SK-MEL-5 (cell line): ENCODE measurements around the gene ZNF215. TPM values are rescaled to one million over a fixed set of nuclear protein-coding genes. Genes with fewer than 3 reads are reported as not detected.
"Not testable (repeated sequence)": the region's sequence is repeated elsewhere in the genome, so short reads cannot be mapped to it uniquely, and the experiment has no call there.

Experiments
- DNase-seq: peaks from one replicate; pipeline ENCODE4 v3.0.0-alpha.2; 2016; ENCODE audit warnings: low read depth, low spot score
- in situ Hi-C: cut with HindIII; loops from 2 replicates; pipeline ENCODE4 v1.10.0; 2016; ENCODE audit warnings: low sequenced_read_pairs, high pct_unique_total_duplicates, low pct_unique_long_range_greater_than_20kb
- total RNA-seq: library from RNA; depleted of rRNA; stranded (reverse); fragments of >200 nt; shearing (Covaris generic); gene quantifications from 2 replicates; pipeline ENCODE4 v1.2.3, GENCODE V29; 2014

ZNF215 gene
- total RNA-seq, 1 experiment from 2014 or later = 5.5 TPM

DNA sequence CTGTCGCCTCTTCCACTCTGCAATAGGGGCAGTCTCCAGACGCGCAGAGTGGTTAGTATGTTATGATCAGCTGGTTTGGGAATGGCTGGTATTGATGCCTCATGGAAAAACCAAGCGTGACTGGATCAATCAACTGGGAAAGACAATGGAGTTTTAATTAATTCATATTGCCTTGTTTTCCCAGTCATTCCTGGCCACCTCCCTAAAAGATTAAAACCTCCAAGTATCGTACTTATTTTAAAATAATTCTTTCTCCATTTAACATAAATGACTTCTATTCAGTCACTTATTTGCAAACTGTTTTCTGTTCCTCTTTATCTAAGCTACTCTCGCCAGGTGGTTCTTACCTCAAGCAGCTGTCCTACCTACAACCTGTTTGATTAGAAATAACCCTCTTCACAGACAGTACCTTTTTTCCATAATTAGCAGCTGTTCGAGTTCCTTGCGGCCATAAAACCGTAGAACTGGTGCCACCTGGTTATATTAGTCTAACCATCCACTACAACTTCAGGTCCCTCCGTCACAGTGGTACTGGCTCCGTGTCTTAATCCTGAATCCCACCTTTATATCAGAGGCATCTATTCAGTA, 898 bp downstream of the ZNF215 start:
- no peak for DNase-seq
- in situ Hi-C loops = no loop called here

GRCh38 chr11:6928916-6929315, 2.7 kb downstream of the ZNF215 start:
- in situ Hi-C loops = no loop called here
- no peak for DNase-seq

DNA sequence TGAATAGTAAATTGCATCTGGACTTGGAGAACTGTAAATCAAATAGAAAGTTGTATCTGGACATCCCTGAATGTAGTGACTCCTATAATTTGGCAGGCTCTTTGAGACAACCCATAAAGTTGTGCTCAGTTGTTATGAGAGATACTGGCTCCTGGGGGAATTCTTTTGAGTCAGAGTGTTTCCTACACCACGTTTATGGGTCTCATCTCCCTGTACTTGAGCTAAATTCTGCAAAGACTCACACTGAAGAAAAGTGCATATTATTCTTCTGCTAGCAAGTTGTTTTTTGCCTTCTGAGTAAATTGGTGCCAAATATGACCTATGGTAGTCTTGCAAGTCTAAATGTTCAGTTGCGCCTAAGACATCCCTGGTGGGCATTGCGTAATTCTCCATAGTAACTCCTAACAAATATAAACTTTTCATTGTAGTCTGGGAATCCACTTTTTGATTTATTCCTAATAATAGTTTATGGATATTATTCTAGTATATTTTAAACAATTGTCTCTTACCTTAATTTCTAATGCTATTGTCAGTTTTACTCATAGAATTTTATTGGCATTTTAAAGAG, 5.0 kb downstream of the ZNF215 start:
- in situ Hi-C loops = no loop called here
- DNase-seq = no peak

GRCh38 chr11:6932145-6932544, 5.9 kb downstream of the ZNF215 start:
- DNase-seq = no peak
- in situ Hi-C loops = no loop called here

DNA sequence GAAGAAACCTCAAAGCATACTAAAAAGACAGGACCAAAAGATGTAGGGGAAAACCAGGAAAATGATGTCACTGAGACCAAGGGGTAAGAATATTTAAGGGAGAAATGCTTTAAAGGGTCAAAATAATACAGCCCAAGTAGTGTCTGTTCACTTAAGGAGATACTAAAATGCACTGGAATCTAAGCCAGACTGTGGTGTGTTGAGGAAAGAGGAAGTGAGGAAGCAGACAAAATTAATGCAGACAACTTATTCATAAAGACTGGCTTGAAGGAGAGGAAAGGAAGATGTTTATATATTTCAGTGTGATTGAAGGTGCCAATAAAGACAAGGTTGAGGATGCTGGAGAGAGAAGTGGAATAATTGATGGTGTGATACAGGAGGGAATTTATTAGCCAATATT, 15.7 kb downstream of the ZNF215 start:
- no peak for DNase-seq
- in situ Hi-C loops = no loop called here

DNA sequence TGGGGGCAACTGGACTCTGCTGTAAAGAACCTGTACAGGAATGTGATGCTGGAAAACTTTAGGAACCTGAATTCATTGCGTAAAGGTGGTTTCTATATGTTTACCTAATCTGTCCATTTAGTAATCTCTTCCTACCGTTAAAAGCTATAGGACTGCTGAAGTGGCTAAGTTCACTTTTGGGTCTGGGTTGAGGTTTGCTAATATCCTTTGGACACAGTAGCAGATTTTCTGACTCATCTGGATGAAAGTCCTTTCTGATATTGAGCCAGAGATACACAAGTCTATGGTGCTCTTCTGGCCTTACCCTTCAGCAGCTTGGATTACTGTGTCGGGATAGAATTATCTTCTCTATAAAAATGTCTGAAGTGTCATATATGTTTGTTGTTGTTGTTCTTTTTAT, 16.9 kb downstream of the ZNF215 start:
- in situ Hi-C loops = no loop called here
- no peak for DNase-seq

- DNase-seq, in situ Hi-C loops: not testable (repeated sequence)
These were observed 28.0 kb downstream of the ZNF215 start for GRCh38 chr11:6954248-6954647.

- in situ Hi-C loops = no loop called here
- DNase-seq = no peak
These were observed 35.9 kb downstream of the ZNF215 start for GRCh38 chr11:6962141-6962540.

GRCh38 chr11:6962673-6963072, 36.4 kb downstream of the ZNF215 start:
- DNase-seq = no peak
- in situ Hi-C loops = no loop called here

GRCh38 chr11:6968816-6969215, 42.6 kb downstream of the ZNF215 start:
- in situ Hi-C loops = no loop called here
- no peak for DNase-seq

DNA sequence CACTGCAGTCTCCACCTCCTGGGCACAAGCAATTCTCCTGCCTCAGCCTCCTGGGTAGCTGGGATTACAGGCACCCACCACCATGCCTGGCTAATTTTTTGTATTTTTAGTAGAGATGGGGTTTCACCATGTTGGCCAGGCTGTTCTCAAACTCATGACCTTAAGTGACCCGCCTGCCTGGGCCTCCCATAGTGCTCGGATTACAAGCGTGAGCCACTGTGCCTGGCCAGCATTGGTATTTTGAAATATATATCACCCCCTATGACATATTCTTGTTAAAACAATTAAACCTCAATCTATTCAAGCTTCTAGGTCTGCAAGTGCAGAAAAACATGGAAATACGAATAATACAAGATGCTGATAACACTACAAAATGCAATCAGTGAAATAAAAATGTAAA, 43.6 kb downstream of the ZNF215 start:
- in situ Hi-C loops, DNase-seq: not testable (repeated sequence)

GRCh38 chr11:6979365-6979764, 53.1 kb downstream of the ZNF215 start:
- no peak for DNase-seq
- in situ Hi-C loops = no loop called here

- no peak for DNase-seq
- in situ Hi-C loops = no loop called here
These were observed 60.3 kb downstream of the ZNF215 start for GRCh38 chr11:6986487-6986886.

DNA sequence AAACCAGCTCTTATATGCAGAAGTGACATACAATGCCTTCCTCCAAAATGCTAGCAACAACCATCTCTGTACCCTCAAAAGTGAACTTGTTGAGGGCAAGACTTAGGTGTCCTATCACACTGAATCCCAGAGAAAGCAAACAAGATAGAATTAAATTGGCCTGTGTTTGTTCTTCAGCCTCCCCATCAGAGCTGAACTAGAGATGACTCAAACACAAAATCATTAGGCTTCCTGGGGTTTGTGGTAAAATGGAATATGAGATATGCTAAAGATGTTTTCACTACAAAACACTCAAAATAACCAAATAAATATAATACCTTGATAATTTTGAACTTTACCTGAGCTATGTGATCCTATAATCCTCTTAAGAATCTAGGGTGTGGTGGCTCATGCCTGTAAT, 62.3 kb downstream of the ZNF215 start:
- in situ Hi-C loops = no loop called here
- no peak for DNase-seq

GRCh38 chr11:6991227-6991626, 65.0 kb downstream of the ZNF215 start:
- no peak for DNase-seq
- in situ Hi-C loops = no loop called here

DNA sequence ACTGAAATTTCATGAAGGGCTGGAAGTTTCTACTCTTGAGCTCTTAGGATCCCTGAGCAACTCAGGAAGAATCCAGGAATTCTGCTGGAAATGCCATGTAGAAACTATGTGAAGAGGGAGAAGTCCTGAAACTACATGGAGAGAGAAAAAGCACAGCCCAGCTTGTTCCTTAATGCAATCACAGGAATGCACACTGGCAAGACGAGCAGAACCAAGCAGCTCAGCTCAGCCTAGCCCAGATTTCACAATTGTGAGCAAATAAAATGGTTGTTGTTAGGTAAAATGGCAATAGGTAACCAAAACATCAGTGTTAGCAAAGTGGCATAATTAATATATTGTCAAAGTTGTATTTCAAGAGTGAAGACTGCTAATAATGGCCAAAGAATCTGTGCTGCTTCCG, 65.8 kb downstream of the ZNF215 start:
- in situ Hi-C loops = no loop called here

GRCh38 chr11:6992457-6993417, 66.5 kb downstream of the ZNF215 start:
- no peak for DNase-seq
- in situ Hi-C loops = no loop called here

More for the DNA sequence above, 65.8 kb downstream of the ZNF215 start:
- no peak for DNase-seq

DNA sequence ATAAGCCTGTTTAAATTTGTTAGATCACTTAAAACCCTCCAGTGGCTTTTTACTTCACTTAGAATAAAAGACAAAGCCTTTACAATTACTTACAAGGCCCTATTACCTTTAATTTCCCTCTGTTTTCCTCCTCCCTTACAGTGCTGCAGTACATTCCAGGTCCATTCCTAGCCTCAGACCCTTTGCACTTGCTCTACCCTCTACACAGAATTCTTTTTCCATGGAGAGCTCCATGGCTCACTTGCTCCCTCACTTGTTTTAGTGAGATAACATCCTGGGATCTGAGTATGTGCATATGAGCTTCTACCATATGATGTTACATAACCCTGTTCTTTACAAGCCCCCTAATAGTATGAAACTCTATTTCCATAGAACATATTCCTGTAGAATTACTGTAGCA, 69.5 kb downstream of the ZNF215 start:
- in situ Hi-C loops = no loop called here
- no peak for DNase-seq

- peak; percentile 12 for DNase-seq
- in situ Hi-C loops = no loop called here
These were observed 78.3 kb downstream of the ZNF215 start for GRCh38 chr11:7004482-7004881.
